Upper lobe of right lung (tissue), 1 donor: ENCODE results near the gene CLSTN2. TPM values are rescaled to one million over a fixed set of nuclear protein-coding genes. Genes with fewer than 3 reads are reported as not detected.

Source experiments
- ATAC-seq: fragments of 200-7000 bp; cut with Tn5 transposase; one replicate; pipeline ENCODE4 v1.9.1; 2020; ENCODE audit warnings: mild to moderate bottlenecking, moderate library complexity
- DNase-seq: peaks from one replicate; pipeline ENCODE4 v3.0.0-alpha.2; 2020
- H3K27ac ChIP-seq: fragments of 200-600 bp; one replicate; pipeline ENCODE4 v1.8.0; 2022
- H3K27me3 ChIP-seq: fragments of 200-600 bp; one replicate; pipeline ENCODE4 v1.8.0; 2022; ENCODE audit warnings: mild to moderate bottlenecking
- H3K36me3 ChIP-seq: fragments of 200-600 bp; one replicate; pipeline ENCODE4 v1.8.0; 2022
- H3K4me1 ChIP-seq: fragments of 200-600 bp; one replicate; pipeline ENCODE4 v1.8.0; 2022
- H3K4me3 ChIP-seq: fragments of 200-600 bp; one replicate; pipeline ENCODE4 v1.8.0; 2022; ENCODE audit warnings: mild to moderate bottlenecking
- H3K9me3 ChIP-seq: fragments of 200-600 bp; one replicate; pipeline ENCODE4 v1.8.0; 2022
- intact Hi-C: fragments of 100-400 bp; cut with DNase I; formaldehyde crosslinking; loops from one replicate; pipeline ENCODE4 v1.11.0; 2022
- total RNA-seq: library from RNA; stranded (reverse); fragmentation: NEBNext Ultra II Directional; extraction: Animal tissue kit (Norgen Biotek cat#: 25700); gene quantifications from one replicate; pipeline ENCODE4 v1.2.1, GENCODE V29; 2021
- TF ChIP-seq, protein P1 (sequence below): fragments of 200-600 bp; IDR thresholded peaks from one replicate; pipeline ENCODE4 v1.8.0; 2022; ENCODE audit warnings: antibody characterized with exemption
- donor health status: DM: no; HTN: yes; CAD: no; lungs with severe emphysema.

The CLSTN2 gene
- total RNA-seq, 1 donor from 2014 or later: 3.0 TPM

DNA sequence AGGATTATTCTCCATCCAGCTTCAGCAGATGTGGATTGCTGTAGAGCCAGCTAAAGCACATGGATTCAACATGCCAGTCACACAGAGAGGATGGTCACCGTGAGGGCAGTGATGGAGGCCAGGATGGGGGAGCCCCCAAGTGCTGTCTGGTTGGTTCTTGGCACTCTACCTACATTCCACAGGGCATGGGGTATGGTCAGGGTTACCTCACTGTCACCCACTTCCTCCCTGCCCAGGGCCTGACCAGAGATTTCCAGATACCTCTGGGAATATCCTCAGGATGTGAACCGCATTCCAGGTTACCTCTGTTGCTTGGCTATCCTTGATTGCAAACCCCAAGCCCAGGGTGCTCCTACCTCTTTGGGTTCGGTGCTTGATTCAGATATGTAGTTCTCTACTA is 595.6 kb downstream of the CLSTN2 start:
- H3K27ac ChIP-seq: no peak overlapping the region
- no peak for ATAC-seq
- intact Hi-C loops: no loop called here
- no peaks in the 10 kb centered on the region for H3K4me1 ChIP-seq
- TF ChIP-seq, protein P1, sequence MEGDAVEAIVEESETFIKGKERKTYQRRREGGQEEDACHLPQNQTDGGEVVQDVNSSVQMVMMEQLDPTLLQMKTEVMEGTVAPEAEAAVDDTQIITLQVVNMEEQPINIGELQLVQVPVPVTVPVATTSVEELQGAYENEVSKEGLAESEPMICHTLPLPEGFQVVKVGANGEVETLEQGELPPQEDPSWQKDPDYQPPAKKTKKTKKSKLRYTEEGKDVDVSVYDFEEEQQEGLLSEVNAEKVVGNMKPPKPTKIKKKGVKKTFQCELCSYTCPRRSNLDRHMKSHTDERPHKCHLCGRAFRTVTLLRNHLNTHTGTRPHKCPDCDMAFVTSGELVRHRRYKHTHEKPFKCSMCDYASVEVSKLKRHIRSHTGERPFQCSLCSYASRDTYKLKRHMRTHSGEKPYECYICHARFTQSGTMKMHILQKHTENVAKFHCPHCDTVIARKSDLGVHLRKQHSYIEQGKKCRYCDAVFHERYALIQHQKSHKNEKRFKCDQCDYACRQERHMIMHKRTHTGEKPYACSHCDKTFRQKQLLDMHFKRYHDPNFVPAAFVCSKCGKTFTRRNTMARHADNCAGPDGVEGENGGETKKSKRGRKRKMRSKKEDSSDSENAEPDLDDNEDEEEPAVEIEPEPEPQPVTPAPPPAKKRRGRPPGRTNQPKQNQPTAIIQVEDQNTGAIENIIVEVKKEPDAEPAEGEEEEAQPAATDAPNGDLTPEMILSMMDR: no peak
- H3K36me3 ChIP-seq: no peaks in the 10 kb centered on the region
- H3K9me3 ChIP-seq: peaks cover 3% of the 10 kb centered on the region
- no peaks in the 10 kb centered on the region for H3K27me3 ChIP-seq
- no peak overlapping the region for H3K4me3 ChIP-seq
- DNase-seq: no peak

GRCh38 chr3:140532793-140533330 is 597.9 kb downstream of the CLSTN2 start:
- Histone ChIP-seq H3K9me3 (peaks cover 3% of the 10 kb centered on the region), H3K36me3 (no peaks in the 10 kb centered on the region), H3K27ac (no peak overlapping the region), H3K4me3 (no peak overlapping the region), H3K27me3 (no peaks in the 10 kb centered on the region), H3K4me1 (no peaks in the 10 kb centered on the region)
- intact Hi-C loops: no loop called here
- ATAC-seq (no peak), DNase-seq (no peak)
- TF ChIP-seq, protein P1: no peak

DNA sequence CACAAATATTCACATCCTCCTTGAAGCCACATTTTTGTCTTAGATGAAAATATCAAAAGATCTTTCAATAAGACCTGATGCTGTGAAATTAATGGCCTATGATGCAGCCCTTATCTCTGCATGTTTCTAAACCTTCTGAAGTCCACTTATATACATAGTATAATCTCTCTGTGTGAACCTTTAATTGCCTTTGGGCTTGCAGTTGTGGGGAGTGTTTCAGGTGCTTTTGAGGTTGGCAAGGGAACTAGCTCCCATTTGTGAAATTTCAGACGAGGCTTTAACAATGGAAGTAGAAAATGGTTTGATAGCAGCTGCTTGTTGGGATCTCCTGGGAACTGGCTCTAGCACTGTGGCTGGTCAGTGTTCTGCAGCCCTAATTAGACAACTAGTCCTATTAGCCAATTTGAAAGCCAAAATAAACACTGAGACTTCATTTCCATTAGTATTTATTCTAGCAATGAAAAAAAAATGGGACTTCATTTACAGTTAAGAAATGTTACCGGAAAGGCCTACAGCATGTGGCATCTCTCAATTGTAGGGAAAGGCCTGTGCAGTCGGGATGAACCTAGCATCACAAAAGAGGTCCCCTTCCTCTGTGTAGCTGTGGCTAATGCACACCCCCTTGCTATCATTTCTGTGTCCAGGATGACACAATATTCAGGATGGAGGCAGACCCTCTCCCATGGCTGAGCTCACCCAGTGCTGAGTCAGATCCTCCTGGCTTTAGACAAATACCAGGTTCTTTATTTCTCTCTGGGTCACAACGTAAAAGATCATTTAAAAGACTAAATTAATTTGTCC is 602.1 kb downstream of the CLSTN2 start:
- Histone ChIP-seq H3K4me1 (no peaks in the 10 kb centered on the region), H3K4me3 (no peak overlapping the region), H3K9me3 (peaks cover 3% of the 10 kb centered on the region), H3K27ac (no peak overlapping the region), H3K36me3 (no peaks in the 10 kb centered on the region), H3K27me3 (no peaks in the 10 kb centered on the region)
- intact Hi-C loops: no loop called here
- ATAC-seq: no peak
- no peak for DNase-seq
- TF ChIP-seq, protein P1: no peak

GRCh38 chr3:140537727-140538082 is 602.7 kb downstream of the CLSTN2 start:
- TF ChIP-seq, protein P1: no peak
- Histone ChIP-seq H3K36me3 (no peaks in the 10 kb centered on the region), H3K27ac (no peak overlapping the region), H3K27me3 (no peaks in the 10 kb centered on the region), H3K4me3 (no peak overlapping the region), H3K4me1 (no peaks in the 10 kb centered on the region), H3K9me3 (peaks cover 3% of the 10 kb centered on the region)
- ATAC-seq (no peak), DNase-seq (no peak)
- intact Hi-C loops: no loop called here

DNA sequence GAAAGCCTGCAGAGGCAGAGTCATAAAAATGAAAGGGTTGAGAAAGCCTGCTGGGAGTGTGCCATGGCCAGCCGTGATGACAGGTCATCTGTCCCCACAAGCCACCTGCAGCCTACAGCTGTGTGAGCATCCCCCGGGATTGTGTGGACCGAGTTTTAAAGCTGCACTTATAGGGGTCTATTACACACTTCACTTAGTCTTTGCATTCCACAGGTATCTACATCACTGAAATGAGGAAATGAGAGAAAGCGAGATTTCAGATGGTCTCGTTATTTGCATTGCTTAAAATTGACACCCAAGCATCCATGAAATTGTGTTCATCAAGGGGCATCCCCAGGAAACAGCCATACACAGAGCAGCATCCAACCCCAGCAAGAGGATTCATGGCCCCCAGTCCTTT is 605.3 kb downstream of the CLSTN2 start:
- TF ChIP-seq, protein P1: no peak
- H3K4me1 ChIP-seq: no peaks in the 10 kb centered on the region
- DNase-seq (no peak), ATAC-seq (no peak)
- no peak overlapping the region for H3K4me3 ChIP-seq
- H3K9me3 ChIP-seq: no peaks in the 10 kb centered on the region
- intact Hi-C loops: no loop called here
- no peaks in the 10 kb centered on the region for H3K36me3 ChIP-seq
- H3K27ac ChIP-seq: no peak overlapping the region
- no peaks in the 10 kb centered on the region for H3K27me3 ChIP-seq
